ENCODE data around the gene CELSR1. TPM values are rescaled to one million over a fixed set of nuclear protein-coding genes. Genes with fewer than 3 reads are reported as not detected.

Gene CELSR1
- total RNA-seq, 2 experiments from 2014 or later = 1.0 to 1.1 TPM

DNA sequence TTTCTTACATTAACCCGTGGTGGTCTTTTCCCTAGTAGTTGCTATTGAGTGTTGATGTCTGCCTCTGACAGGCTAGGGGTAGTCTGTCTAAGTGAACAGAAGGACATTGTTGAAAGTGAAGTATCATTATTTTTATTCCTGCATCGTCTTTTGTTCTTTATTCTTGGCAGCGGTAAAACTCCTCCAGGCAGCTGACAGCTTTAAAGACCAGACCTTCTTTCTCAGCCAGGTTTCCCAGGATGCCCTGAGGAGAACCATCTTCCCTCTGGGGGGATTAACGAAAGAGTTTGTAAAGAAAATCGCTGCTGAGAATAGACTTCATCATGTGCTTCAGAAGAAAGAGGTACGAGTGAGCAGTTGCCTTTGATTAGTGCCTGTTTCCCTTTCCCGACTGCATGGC, 187.3 kb downstream of the CELSR1 start:
- peaks cover 88% of the 10 kb centered on the region for H3K36me3 Mint-ChIP-seq (ENCODE audit: low read depth)
- TF ChIP-seq, protein P1, sequence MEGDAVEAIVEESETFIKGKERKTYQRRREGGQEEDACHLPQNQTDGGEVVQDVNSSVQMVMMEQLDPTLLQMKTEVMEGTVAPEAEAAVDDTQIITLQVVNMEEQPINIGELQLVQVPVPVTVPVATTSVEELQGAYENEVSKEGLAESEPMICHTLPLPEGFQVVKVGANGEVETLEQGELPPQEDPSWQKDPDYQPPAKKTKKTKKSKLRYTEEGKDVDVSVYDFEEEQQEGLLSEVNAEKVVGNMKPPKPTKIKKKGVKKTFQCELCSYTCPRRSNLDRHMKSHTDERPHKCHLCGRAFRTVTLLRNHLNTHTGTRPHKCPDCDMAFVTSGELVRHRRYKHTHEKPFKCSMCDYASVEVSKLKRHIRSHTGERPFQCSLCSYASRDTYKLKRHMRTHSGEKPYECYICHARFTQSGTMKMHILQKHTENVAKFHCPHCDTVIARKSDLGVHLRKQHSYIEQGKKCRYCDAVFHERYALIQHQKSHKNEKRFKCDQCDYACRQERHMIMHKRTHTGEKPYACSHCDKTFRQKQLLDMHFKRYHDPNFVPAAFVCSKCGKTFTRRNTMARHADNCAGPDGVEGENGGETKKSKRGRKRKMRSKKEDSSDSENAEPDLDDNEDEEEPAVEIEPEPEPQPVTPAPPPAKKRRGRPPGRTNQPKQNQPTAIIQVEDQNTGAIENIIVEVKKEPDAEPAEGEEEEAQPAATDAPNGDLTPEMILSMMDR (IDR thresholded peaks at IDR 0.05) = no peak
- Histone ChIP-seq H3K4me1 (ENCODE audit: insufficient read depth, low read length) (peaks cover under 1% of the 10 kb centered on the region), H3K27ac (ENCODE audit: low read depth in 1 of 2, low read length in 2 of 2) (no peak overlapping the region), H3K36me3 (ENCODE audit: insufficient read depth, low read length) (peaks cover 94% of the 10 kb centered on the region), H3K27me3 (ENCODE audit: control insufficient read depth in 1 of 2, insufficient read depth in 2 of 2, low read length in 2 of 2) (no peaks in the 10 kb centered on the region), H3K4me3 (ENCODE audit: low read length) (no peak overlapping the region), H3K9me3 (ENCODE audit: control insufficient read depth in 1 of 2, insufficient read depth in 1 of 2, low read length in 2 of 2) (no peaks in the 10 kb centered on the region)
- intact Hi-C loops (cut with DNase I, micrococcal nuclease) = no loop called here
- DNase-seq = no peak
- no peak overlapping the region for H3K27ac Mint-ChIP-seq
- no peak for ATAC-seq (ENCODE audit: poor library complexity)
- H3K9me3 Mint-ChIP-seq = no peaks in the 10 kb centered on the region
- POLR2A ChIA-PET = no interaction called here
- CTCF ChIA-PET = interaction anchor here (1.2 kb wide), 1 partner anchor 17 kb away, joined by 3 read pairs; no protein-coding TSS in a partner anchor
- no peaks in the 10 kb centered on the region for H3K4me1 Mint-ChIP-seq (ENCODE audit: low read depth)
- no peaks in the 10 kb centered on the region for H3K27me3 Mint-ChIP-seq
- no peak overlapping the region for H3K4me3 Mint-ChIP-seq

DNA sequence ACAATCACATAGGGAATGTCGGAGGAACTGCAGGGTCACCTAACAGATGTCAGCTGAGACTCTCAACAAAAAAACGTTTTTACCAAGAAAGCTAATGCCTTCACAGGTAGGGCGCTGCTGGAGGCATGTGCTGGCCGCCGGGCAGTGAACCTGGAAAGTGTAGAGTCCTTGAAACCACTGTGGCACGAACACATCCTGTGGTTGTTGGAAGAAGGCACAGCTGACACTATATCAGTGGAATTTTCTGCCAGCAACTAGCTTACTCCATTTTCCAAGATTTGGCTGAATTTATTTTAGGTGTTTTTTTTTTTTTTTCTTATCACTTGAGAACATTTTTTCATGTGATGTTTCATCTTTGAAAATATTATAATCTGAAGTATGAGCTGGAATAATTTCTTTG, 187.7 kb downstream of the CELSR1 start:
- Mint-ChIP-seq H3K27me3 (no peaks in the 10 kb centered on the region), H3K27ac (no peak overlapping the region), H3K9me3 (no peaks in the 10 kb centered on the region), H3K4me1 (ENCODE audit: low read depth) (no peaks in the 10 kb centered on the region), H3K4me3 (no peak overlapping the region), H3K36me3 (ENCODE audit: low read depth) (peaks cover 91% of the 10 kb centered on the region)
- no peak for DNase-seq
- CTCF ChIA-PET = interaction anchor here (1.2 kb wide), 1 partner anchor 18 kb away, joined by 3 read pairs; no protein-coding TSS in a partner anchor
- no peaks in the 10 kb centered on the region for H3K4me1 ChIP-seq (ENCODE audit: insufficient read depth, low read length)
- intact Hi-C loops (cut with DNase I, micrococcal nuclease) = no loop called here
- no peak for ATAC-seq (ENCODE audit: poor library complexity)
- TF ChIP-seq, protein P1 (IDR thresholded peaks at IDR 0.05) = no peak
- peaks cover 92% of the 10 kb centered on the region for H3K36me3 ChIP-seq (ENCODE audit: insufficient read depth, low read length)
- H3K4me3 ChIP-seq (ENCODE audit: low read length) = no peak overlapping the region
- H3K27me3 ChIP-seq (ENCODE audit: control insufficient read depth in 1 of 2, insufficient read depth in 2 of 2, low read length in 2 of 2) = no peaks in the 10 kb centered on the region
- H3K27ac ChIP-seq (ENCODE audit: low read depth in 1 of 2, low read length in 2 of 2) = no peak overlapping the region
- no peaks in the 10 kb centered on the region for H3K9me3 ChIP-seq (ENCODE audit: control insufficient read depth in 1 of 2, insufficient read depth in 1 of 2, low read length in 2 of 2)
- POLR2A ChIA-PET = no interaction called here

DNA sequence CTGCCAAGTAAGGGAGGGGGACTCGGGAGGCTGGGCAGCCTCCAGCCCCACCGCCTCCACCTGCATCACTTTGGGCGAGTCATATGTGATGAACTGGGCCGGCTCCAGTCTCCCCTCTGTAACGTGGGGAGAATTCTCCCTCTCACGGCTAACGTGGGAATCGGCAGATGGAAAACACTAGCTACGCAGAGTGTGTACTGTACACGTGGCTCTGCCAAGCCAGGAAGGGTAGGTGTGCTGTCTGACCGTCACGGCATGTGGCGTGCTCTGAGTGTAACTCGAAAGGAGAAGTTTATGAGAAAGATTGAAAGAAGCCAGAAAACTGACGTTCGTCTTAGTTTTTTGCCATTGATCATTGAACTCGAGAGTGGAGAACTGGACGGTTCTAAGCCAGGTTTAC, 188.2 kb downstream of the CELSR1 start:
- no peaks in the 10 kb centered on the region for H3K27me3 Mint-ChIP-seq
- H3K27me3 ChIP-seq (ENCODE audit: control insufficient read depth in 1 of 2, insufficient read depth in 2 of 2, low read length in 2 of 2) = no peaks in the 10 kb centered on the region

More for the DNA sequence above, 188.2 kb downstream of the CELSR1 start:
- no peak overlapping the region for H3K27ac Mint-ChIP-seq
- no peak overlapping the region for H3K4me3 Mint-ChIP-seq
- TF ChIP-seq, protein P1 (IDR thresholded peaks at IDR 0.05) = no peak
- Histone ChIP-seq H3K4me1 (ENCODE audit: insufficient read depth, low read length) (no peaks in the 10 kb centered on the region), H3K9me3 (ENCODE audit: control insufficient read depth in 1 of 2, insufficient read depth in 1 of 2, low read length in 2 of 2) (no peaks in the 10 kb centered on the region), H3K36me3 (ENCODE audit: insufficient read depth, low read length) (peaks cover 94% of the 10 kb centered on the region), H3K4me3 (ENCODE audit: low read length) (no peak overlapping the region), H3K27ac (ENCODE audit: low read depth in 1 of 2, low read length in 2 of 2) (no peak overlapping the region)
- intact Hi-C loops (cut with DNase I, micrococcal nuclease) = no loop called here
- DNase-seq (no peak), ATAC-seq (ENCODE audit: poor library complexity) (no peak)
- POLR2A ChIA-PET = no interaction called here
- H3K9me3 Mint-ChIP-seq = no peaks in the 10 kb centered on the region
- CTCF ChIA-PET = interaction anchor here (1.2 kb wide), 1 partner anchor 18 kb away, joined by 3 read pairs; no protein-coding TSS in a partner anchor
- H3K36me3 Mint-ChIP-seq (ENCODE audit: low read depth) = peaks cover 93% of the 10 kb centered on the region
- H3K4me1 Mint-ChIP-seq (ENCODE audit: low read depth) = peaks cover 1% of the 10 kb centered on the region

Data from CD4-positive, alpha-beta T cell (primary cell).